Glutamatergic neuron (in vitro differentiated cells): ENCODE measurements around the gene TLE2. TPM values are rescaled to one million over a fixed set of nuclear protein-coding genes. Genes with fewer than 3 reads are reported as not detected.
"Not testable (repeated sequence)": the region's sequence is repeated elsewhere in the genome, so short reads cannot be mapped to it uniquely, and the experiment has no call there.

Source experiments
- DNase-seq: peaks from one replicate; pipeline ENCODE4 v3.0.0; 2022
- H3K27ac Mint-ChIP-seq: one replicate; pipeline ENCODE4 v1.8.0; 2020; ENCODE audit warnings: mild to moderate bottlenecking, mixed read lengths, inconsistent platforms; ENCODE audit not compliant: unreplicated experiment
- H3K27me3 Mint-ChIP-seq: one replicate; pipeline ENCODE4 v1.8.0; 2020; ENCODE audit warnings: mild to moderate bottlenecking, moderate library complexity, mixed read lengths, inconsistent platforms; ENCODE audit not compliant: unreplicated experiment
- H3K36me3 Mint-ChIP-seq: one replicate; pipeline ENCODE4 v1.8.0; 2020; ENCODE audit warnings: mild to moderate bottlenecking, mixed read lengths, inconsistent platforms; ENCODE audit not compliant: unreplicated experiment
- H3K4me1 Mint-ChIP-seq: one replicate; pipeline ENCODE4 v1.8.0; 2020; ENCODE audit warnings: mild to moderate bottlenecking, low read depth, mixed read lengths, inconsistent platforms; ENCODE audit not compliant: unreplicated experiment
- H3K4me3 Mint-ChIP-seq: one replicate; pipeline ENCODE4 v1.8.0; 2020; ENCODE audit warnings: mild to moderate bottlenecking, mixed read lengths, inconsistent platforms; ENCODE audit not compliant: unreplicated experiment
- H3K9me3 Mint-ChIP-seq: one replicate; pipeline ENCODE4 v1.8.0; 2020; ENCODE audit warnings: mild to moderate bottlenecking, moderate library complexity, mixed read lengths, inconsistent platforms; ENCODE audit not compliant: unreplicated experiment
- total RNA-seq: library from RNA; stranded (reverse); fragmentation: NEBNext Ultra II Directional; extraction: Animal tissue kit (Norgen Biotek cat#: 25700); gene quantifications from one replicate; pipeline ENCODE4 v1.2.1, GENCODE V29; 2021; ENCODE audit not compliant: unreplicated experiment
- TF ChIP-seq, protein P1 (sequence below): fragments of 200-600 bp; sonication (generic); IDR thresholded peaks from one replicate; pipeline ENCODE4 v1.5.0; 2021; ENCODE audit not compliant: partially characterized antibody, unreplicated experiment

TLE2 gene
- total RNA-seq, 1 donor from 2014 or later, result not detected

DNA sequence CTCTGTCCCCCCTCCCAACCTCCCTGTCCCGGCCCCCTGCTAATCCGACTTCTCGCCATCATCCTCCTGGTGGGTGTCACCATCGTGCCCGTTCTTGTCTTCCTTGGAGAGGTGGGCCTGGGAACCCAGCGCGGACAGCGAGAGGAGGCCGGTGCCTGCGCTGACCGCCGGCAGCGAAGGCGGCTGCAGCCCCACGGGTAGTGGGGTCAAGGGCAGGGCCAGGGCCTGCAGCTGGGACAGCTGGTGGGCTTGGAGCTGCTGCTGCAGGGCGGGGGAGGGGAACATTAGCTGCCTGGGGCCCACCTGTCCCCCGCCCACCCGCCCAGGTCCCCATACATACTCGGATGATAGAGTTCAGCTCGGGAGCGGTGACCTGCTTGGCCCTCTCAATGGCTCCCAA lies 24.7 kb upstream of the TLE2 start:
- TF ChIP-seq, protein P1, sequence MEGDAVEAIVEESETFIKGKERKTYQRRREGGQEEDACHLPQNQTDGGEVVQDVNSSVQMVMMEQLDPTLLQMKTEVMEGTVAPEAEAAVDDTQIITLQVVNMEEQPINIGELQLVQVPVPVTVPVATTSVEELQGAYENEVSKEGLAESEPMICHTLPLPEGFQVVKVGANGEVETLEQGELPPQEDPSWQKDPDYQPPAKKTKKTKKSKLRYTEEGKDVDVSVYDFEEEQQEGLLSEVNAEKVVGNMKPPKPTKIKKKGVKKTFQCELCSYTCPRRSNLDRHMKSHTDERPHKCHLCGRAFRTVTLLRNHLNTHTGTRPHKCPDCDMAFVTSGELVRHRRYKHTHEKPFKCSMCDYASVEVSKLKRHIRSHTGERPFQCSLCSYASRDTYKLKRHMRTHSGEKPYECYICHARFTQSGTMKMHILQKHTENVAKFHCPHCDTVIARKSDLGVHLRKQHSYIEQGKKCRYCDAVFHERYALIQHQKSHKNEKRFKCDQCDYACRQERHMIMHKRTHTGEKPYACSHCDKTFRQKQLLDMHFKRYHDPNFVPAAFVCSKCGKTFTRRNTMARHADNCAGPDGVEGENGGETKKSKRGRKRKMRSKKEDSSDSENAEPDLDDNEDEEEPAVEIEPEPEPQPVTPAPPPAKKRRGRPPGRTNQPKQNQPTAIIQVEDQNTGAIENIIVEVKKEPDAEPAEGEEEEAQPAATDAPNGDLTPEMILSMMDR, result no peak
- DNase-seq, result no peak
- peaks cover 4% of the 10 kb centered on the region for H3K9me3 Mint-ChIP-seq
- H3K27me3 Mint-ChIP-seq, result peaks cover 14% of the 10 kb centered on the region
- no peak overlapping the region for H3K27ac Mint-ChIP-seq
- peaks cover 4% of the 10 kb centered on the region for H3K36me3 Mint-ChIP-seq
- peaks cover 8% of the 10 kb centered on the region for H3K4me1 Mint-ChIP-seq
- H3K4me3 Mint-ChIP-seq, result no peak overlapping the region

DNA sequence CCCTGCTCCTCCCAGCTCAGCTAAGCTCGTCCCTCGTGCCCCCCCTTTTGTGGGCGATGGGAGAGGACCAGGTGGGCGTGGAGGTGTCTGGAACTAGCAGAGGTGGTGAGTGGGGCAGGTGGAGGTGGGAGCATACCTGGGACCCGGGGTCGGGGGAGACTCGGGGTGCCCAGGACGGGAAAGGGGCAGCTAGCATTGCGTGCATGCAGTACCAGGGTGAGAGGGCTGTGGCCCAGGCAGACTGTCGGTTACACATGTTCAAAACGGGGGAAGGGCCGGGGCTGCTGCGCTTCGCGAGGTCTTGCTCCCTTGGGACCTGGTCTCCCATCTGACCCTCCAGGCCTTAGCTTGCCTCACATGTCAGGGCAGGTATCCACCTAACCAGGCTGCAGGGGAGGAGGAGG lies 24.1 kb upstream of the TLE2 start:
- TF ChIP-seq, protein P1, result no peak
- Mint-ChIP-seq H3K4me1 (peaks cover 8% of the 10 kb centered on the region), H3K27ac (no peak overlapping the region), H3K36me3 (peaks cover 4% of the 10 kb centered on the region), H3K9me3 (peaks cover 4% of the 10 kb centered on the region), H3K4me3 (no peak overlapping the region), H3K27me3 (peaks cover 13% of the 10 kb centered on the region)
- DNase-seq, result no peak

DNA sequence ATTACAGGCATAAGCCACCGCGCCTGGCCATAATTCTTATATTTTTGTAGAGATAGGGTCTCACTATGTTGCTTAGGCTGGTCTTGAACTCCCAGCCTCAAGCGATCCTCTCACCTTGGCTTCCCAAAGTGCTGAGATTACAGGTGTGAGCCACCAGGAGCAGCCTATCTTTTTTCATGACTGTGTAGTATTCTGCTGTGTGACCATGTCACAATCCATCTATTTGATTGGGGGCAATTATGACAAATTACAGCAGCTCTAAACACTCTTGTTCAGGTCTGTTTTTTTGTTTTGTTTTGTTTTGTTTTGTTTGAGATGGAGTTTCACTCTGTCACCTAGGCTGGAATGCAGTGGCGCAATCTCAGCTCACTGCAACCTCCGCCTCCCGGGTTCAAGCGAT lies 20.9 kb upstream of the TLE2 start:
- H3K4me3 Mint-ChIP-seq, H3K36me3 Mint-ChIP-seq, DNase-seq, H3K9me3 Mint-ChIP-seq, H3K4me1 Mint-ChIP-seq, H3K27me3 Mint-ChIP-seq, H3K27ac Mint-ChIP-seq: not testable (repeated sequence)

DNA sequence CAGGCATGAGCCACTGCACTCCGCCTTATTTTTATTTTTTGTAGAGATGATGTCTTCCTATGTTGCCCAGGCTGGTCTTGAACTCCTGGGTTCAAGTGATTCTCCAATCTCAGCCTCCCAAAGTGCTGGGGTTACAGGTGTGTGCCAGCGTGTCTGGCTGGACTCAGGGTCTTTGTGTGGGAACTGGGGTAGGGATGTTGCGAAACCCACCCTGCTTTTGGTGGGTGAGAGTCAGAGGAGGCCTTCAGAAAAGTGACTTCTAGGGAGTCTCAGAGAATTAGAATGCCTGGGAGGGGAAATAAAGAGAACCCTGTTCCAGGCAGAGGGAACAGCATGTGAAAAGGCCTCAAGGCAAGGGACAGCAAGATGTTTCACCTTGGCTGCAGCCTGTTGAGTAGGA lies 20.0 kb upstream of the TLE2 start:
- Mint-ChIP-seq H3K4me1 (peaks cover 4% of the 10 kb centered on the region), H3K27me3 (peaks cover 9% of the 10 kb centered on the region), H3K9me3 (peaks cover 8% of the 10 kb centered on the region), H3K4me3 (no peak overlapping the region), H3K27ac (no peak overlapping the region), H3K36me3 (no peaks in the 10 kb centered on the region)
- TF ChIP-seq, protein P1, result no peak
- no peak for DNase-seq

DNA sequence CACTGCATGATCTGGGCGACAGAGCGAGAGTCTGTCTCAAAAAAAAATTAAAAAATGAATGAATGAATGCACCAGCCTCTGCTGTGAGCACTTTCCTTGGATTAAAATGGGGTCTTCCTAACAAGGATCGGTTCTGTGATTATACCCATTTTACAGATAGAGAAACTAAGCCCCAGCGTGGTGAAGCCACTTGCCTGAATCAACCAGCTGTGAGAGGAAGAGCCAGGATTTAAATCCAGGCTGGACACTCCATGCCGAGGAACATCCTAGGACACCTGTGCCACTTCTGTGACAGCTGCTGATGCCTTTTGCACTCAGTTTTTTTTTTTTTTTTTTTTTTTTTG lies 19.1 kb upstream of the TLE2 start:
- Mint-ChIP-seq H3K36me3 (no peaks in the 10 kb centered on the region), H3K4me1 (peaks cover 3% of the 10 kb centered on the region), H3K4me3 (no peak overlapping the region), H3K27me3 (peaks cover 10% of the 10 kb centered on the region), H3K9me3 (peaks cover 8% of the 10 kb centered on the region), H3K27ac (no peak overlapping the region)
- DNase-seq, result no peak
- TF ChIP-seq, protein P1, result no peak
